OCI-LY7 (cell line): ENCODE measurements around the gene PAQR3.

ENCODE experiments used
- CTCF ChIP-seq: fragments of 200-600 bp; sonication (generic); conservative IDR thresholded peaks from 2 replicates; pipeline ENCODE4 v1.5.1; 2014; ENCODE audit warnings: mild to moderate bottlenecking, antibody characterized with exemption, low read length, moderate library complexity, mixed read lengths
- EZH2phosphoT487 ChIP-seq: fragments of 200-600 bp; sonication (generic); IDR thresholded peaks from 2 replicates; pipeline ENCODE4 v1.6.1; 2018; ENCODE audit warnings: low read depth, borderline replicate concordance, mild to moderate bottlenecking, mixed run types, antibody characterized with exemption, low read length, moderate library complexity, mixed read lengths

- TF ChIP-seq CTCF = no peak
- no peak for TF ChIP-seq EZH2phosphoT487
These were observed 9.1 kb downstream of the PAQR3 start for GRCh38 chr4:78930016-78930629.
